Thyroid gland (tissue), 4 donors: Measurements from ENCODE around the gene C21orf58.

Experiments used
- CTCF ChIP-seq, 6 experiments: fragments of 200-600 bp in 3 of 6; fragments of 450-650 bp in 3 of 6; sonication (generic) in 3 of 6; IDR thresholded peaks; one replicate each; pipeline ENCODE4 v1.5.1; 2016 to 2019; ENCODE audit warnings: antibody characterized with exemption in 6 of 6, mild to moderate bottlenecking in 2 of 6, inconsistent platforms in 1 of 6, moderate library complexity in 1 of 6
- POLR2A ChIP-seq, 2 donors: fragments of 450-650 bp; IDR thresholded peaks; one replicate each; pipeline ENCODE4 v1.6.1; 2017; ENCODE audit warnings: antibody characterized with exemption in 2 of 2, mild to moderate bottlenecking in 2 of 2, moderate library complexity in 1 of 2

DNA sequence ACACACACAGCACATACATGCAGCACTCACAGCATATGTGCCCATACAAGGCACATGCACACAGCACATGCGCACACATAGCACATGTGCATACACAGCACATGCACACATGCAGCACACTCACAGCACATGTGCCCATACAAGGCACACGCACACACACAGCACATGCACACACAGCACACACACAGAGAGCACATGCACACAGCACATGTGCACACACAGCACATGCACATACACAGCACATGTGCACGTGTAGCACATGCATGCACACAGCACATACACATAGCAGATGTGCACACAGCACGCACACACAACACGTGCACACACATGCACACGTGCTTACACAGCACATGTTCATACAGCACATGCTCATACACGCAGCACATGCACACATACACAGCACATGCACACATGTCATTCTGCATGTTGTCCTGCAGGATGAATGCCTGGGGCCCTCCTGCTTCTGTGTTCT lies 48.4 kb upstream of the C21orf58 start:
- TF ChIP-seq POLR2A (IDR thresholded peaks at IDR 0.05) (no peak), CTCF (IDR thresholded peaks at IDR 0.05) (no peak)
